HG02981 (cell line): Measurements from ENCODE around the gene SELENOO.

Experiments
- ATAC-seq: cut with Tn5 transposase; IDR thresholded peaks from one replicate; pipeline ENCODE4 v1.9.1; 2021; ENCODE audit warnings: mild to moderate bottlenecking, moderate library complexity; ENCODE audit not compliant: unreplicated experiment

The SELENOO gene

DNA sequence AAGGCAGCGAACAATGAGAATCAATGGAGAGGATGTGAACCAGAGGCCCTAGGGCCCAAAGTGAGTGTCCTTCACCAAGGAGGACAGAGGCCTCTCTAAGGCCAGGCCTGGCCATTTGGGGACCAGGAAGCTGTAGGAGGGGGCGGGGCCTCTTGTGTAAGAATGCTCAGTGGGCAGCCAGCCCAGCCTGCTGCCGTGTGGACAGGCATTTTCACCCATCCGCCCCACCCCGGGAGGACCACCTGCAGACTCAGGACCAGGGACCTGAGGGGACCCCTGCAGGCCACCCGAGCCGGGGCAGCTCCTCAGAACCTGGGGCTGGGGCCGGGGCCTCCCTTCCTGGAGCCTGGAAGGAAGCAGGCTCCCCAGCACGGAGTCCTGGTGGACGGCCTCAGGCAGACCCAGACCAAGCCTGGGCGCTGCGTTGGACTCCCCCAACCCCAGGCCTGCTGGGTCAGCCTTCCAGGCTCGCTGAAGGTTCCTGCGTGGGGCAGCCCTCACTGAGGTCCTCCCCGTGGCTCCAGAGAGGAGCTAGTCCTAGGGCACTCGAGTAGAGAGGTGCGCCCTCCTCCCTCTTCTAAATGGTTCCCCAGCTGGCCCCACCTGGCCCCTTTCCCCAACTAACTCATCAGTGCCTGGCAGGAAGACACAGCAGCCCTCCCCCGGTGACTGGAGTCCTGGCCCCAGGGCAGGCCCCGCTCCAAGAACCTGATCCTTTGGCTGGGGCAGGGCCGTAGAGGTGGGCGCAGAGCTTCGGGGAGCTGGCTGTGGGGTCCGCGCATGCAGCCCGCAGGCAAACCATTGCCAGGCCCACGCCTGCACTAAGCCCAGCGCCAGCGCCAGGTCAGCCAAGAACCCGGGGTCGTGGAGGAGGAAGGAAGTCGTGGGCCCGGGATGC, 16.6 kb upstream of the SELENOO start:
- no peak for ATAC-seq

DNA sequence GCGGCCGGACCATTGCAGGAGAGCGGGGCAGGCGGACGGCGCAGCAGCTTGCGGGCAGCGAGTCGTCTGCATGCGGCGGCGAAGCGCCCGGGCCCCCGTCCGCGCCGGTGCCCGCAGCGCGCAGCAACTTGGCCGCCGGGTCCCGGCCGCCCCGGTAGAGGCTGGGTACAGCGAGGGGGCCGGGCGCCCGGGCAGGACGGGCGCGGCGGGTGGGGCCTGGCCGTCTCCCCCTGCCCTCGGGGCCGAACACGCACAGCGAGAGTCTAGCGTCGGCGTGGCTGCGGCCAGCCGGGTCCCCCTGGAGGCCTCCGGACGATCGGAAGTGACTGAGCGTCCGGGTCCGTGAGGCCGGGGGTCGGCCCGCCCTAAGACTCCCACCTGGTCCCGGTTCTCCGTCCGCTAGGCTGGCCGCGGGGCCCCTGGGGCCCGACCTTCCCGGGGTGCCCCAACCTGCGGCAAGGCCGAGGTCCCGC, 15.9 kb upstream of the SELENOO start:
- no peak for ATAC-seq

DNA sequence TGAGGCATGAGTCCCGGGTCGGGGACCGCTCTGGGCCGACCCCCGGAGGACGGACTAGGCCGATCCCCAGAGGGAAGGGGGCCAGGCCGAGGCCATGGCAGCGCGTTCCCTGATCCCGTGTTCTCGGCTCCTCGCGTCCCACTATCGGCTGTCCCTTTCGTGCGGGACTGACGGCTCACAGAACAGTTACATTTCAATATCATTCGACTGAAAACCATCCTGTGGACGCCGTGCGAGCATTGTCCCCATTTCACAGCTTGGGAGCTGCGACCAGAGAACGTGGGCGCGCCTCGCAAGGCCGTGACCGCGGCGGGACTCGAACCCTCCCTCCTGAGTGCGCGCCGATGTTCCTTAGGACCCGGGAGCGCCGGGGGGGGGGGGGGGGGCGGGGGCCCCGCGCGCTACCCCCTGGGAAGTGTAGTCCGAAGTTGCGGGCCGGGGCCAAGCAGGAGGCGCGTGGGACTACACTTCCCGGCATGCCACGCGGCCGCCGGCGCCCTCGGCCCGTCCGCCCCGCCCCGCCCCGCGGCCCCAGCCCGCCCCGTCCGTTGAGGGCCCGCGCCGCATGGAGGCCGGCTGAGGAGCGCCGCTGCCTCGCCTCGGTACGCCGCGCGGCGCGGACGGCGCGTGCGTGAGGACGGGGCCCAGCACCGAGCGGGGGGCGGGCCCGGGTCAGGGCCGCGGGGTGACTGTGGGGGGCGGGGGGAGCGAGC, 15.3 kb upstream of the SELENOO start, which contains the start of gene TRABD:
Gene TRABD, plus strand, starts transcription at position 539 of the 713 bp plus-strand sequence. CDS start 7,148 bp downstream, outside the sequence.
- ATAC-seq: peak; percentile 46

- no peak for ATAC-seq
These were observed 14.6 kb upstream of the SELENOO start for GRCh38 chr22:50186181-50186714.

- ATAC-seq: no peak
These were observed 13.9 kb upstream of the SELENOO start for GRCh38 chr22:50186761-50187523.

DNA sequence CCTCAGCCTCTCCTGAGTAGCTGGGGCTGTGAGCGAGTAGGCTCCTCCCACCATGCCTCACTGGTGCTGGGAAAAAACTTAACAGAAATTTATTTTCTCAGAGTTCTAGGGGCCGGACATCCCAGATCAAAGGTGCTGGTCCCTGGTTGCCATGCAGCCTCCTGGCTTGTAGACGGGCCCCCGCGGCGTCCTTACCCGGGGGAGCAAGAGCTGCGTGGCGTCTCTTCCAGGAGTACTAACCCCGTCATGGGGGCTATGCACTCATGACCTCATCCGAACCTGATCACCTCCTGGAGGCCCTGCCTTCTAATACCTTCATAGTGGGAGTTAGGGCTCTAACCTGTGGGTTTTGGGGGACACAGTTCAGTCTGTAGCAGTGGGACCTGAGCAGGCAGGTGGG, 12.5 kb upstream of the SELENOO start:
- ATAC-seq: no peak

GRCh38 chr22:50189184-50189848, 11.5 kb upstream of the SELENOO start:
- ATAC-seq: no peak

- ATAC-seq: no peak
These were observed 11.0 kb upstream of the SELENOO start for GRCh38 chr22:50189849-50190181.

DNA sequence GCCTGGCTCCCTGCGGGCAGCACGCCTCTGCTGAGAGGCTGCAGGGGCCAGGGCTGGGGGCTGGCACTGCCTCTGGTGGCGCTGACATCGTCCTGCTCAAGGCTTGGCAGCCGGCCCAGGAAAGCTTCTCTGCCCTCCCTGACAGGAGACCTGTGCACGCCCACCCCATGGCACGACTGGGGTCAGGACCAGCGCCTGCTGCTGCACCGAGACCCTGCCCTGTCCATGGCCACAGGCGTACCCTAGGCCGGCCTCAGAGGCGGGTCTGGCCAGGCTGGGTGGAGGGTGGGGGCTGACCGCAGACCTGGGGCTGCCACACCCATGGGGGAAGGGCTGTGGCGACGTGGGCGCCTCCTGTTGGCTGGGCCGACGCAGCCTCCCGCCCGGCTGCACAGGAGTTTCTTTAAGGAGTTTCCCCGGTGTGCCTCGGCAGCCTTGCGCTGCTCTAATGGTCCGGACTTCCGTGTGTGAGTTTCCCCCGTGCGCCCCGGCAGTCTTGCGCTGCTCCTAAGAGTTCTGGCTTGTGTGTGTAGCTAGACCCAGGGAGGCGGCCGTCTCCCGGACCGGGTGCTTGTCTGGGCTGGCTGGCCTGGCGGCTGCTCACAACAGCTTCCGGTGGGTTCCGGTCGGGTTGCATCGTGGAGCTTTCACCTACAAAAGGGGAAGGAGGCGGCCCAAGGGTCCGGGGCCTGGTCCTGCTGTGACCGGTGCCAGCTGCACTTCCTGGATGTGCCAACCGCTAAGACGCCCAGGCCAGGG, 10.4 kb upstream of the SELENOO start:
- ATAC-seq: peak; percentile 39

GRCh38 chr22:50190941-50191741, 9.7 kb upstream of the SELENOO start:
- ATAC-seq: peak; percentile 30

DNA sequence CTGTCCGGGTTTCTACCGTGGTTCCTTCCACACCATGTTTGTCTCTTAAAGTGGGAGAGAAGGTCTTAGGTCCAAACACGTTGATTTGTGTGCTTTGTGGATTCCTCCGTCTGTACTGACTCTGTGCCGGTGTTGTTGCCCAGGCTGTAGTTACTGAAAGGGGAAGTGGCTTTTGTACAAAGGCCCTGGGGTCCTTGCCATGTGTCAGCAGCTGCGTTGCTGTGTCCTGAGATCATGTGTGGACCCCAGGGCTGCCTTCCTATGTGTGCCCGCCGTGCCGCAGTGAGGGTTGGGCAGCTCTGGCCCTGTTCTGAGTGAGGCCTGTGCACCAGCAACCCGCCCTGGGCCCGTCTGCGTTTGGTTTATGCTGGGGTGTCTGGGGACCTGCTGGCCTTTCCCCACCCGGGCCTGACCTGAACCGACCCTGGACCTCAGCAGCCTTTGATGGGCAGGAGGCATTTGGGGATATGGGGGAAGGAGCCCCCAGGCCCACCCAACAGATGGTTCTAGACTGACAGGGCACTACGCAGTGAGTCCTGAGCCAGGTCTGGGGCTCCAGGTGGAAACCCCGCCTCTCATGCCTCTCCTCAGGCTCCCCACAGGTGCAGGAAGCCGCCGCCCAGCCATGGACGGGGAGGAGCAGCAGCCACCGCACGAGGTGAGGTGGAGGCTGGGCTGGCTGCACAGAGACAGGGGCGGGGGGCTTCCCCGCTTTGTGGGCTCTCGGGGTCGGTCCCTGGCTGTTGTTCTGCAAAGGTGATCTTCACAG, 8.2 kb upstream of the SELENOO start:
- ATAC-seq: no peak

DNA sequence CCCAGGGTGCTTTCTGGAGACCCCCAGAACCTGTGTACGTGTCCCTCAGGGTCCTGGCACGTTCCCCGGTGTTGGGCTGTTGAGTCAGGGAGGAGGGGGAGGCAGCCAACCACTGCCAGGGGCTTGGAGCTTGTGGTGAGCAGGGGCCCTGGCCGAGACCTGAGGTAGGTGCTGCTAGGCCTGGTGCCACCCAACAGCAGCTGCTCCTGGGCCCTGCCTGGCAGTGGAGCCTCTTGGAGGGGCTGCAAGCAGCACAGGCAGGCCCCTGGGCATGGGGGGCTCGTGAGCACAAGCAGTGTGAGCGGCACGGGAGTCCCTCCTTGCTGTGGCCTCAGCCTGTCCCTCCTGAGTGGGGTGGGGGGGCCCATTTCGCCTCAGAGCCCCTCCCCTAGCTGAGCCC, 7.2 kb upstream of the SELENOO start:
- no peak for ATAC-seq

DNA sequence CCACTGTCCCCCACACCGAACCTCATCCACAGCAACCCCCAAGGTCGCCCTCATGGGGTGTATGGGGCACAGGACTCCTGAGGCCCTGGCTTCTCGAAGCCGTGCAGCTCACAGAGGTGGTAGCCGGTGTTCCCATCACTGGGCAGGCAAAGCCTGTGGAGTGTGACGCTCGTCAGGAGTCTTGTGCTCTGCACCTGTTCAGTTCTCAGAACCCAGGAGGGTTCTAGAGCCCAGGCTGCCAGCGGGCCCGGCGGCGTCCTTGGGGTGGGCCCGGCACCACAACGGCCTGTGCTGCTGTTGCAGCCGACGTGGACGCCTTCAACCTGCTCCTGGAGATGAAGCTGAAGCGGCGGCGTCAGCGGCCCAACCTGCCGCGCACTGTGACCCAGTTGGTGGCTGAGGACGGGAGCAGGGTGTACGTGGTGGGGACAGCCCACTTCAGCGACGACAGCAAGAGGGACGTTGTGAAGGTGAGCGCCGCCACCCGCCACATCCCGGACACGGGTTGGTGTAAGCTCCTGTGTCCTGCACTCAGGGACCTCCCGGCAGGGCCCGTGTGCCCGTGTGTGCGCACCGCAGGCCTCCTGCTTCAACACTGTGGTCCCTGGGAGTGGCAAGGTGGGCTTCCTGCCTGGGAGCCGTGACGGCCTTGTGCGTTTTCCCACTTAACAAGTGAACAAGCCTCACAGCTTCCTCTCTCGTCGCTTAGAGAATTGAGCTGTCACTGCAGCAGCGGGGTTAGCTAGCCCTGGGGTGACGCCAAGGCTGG, 6.6 kb upstream of the SELENOO start:
- ATAC-seq: no peak

- no peak for ATAC-seq
These were observed 4.6 kb upstream of the SELENOO start for GRCh38 chr22:50196256-50196655.

DNA sequence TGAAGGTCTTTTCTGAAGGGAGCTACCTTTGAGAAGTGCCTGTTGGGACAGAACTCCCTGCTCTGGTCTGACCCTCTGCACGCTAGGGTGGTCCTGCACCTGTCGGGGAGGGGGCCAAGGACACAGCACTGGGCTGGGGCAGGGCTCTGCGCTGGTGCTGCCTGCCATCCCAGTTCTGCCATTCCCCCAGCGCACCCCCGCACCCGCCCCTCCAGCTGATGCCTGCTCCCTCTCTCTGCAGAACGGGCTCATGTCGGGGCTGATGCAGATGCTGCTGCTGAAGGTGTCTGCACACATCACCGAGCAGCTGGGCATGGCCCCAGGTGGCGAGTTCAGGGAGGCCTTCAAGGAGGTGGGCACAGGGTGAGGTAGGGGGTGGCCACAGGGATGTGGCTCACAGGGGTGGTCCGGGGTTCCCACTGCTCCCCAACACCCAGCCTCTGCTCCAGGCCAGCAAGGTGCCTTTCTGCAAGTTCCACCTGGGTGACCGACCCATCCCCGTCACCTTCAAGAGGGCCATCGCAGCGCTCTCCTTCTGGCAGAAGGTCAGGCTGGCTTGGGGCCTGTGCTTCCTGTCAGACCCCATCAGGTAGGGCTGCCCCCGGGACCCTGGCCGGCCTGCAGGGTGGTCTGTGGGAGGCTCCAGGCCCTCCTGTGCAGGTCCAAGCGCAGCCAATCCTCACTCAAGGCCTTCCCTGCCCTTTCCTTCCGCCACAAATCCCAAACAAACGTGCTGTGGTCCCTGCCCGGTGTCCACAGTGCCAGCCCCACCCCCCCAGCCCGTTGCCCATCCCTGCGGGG, 3.6 kb upstream of the SELENOO start:
- ATAC-seq: no peak

DNA sequence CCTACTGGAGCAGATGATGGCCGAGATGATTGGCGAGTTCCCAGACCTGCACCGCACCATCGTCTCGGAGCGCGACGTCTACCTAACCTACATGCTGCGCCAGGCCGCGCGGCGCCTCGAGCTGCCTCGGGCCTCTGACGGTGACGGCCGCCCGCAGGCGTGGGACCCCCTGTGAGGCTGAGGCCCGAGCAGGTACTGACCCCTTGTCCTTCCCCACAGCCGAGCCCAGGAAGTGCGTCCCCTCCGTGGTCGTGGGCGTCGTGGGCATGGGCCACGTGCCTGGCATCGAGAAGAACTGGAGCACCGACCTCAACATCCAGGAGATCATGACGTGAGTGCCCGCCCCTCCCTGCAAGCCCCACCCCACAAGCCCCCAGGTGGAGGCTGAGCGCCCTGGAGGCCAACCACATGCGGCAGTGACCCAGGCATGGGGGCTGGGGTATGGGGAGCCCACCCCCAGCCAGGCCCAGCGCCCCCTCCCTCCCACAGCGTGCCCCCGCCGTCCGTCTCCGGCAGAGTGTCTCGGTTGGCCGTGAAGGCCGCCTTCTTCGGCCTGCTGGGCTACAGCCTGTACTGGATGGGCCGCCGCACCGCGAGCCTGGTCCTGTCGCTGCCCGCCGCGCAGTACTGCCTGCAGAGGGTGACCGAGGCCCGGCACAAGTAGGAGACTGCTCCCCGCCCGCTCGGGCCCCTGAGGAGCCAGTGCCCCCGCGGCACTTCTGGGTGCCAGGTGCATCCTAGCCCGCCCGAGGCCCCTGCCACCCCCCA, 2.8 kb upstream of the SELENOO start:
- no peak for ATAC-seq
